GM18868 (cell line): ENCODE measurements around the gene MCAT.
A peak's percentile ranks its signal among the peaks of the same experiment; 100 is the strongest.

Source experiments
- ATAC-seq: cut with Tn5 transposase; IDR thresholded peaks from one replicate; pipeline ENCODE4 v1.9.1; 2021; ENCODE audit warnings: mild to moderate bottlenecking, moderate library complexity; ENCODE audit not compliant: unreplicated experiment

Gene MCAT, protein sequence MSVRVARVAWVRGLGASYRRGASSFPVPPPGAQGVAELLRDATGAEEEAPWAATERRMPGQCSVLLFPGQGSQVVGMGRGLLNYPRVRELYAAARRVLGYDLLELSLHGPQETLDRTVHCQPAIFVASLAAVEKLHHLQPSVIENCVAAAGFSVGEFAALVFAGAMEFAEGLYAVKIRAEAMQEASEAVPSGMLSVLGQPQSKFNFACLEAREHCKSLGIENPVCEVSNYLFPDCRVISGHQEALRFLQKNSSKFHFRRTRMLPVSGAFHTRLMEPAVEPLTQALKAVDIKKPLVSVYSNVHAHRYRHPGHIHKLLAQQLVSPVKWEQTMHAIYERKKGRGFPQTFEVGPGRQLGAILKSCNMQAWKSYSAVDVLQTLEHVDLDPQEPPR

DNA sequence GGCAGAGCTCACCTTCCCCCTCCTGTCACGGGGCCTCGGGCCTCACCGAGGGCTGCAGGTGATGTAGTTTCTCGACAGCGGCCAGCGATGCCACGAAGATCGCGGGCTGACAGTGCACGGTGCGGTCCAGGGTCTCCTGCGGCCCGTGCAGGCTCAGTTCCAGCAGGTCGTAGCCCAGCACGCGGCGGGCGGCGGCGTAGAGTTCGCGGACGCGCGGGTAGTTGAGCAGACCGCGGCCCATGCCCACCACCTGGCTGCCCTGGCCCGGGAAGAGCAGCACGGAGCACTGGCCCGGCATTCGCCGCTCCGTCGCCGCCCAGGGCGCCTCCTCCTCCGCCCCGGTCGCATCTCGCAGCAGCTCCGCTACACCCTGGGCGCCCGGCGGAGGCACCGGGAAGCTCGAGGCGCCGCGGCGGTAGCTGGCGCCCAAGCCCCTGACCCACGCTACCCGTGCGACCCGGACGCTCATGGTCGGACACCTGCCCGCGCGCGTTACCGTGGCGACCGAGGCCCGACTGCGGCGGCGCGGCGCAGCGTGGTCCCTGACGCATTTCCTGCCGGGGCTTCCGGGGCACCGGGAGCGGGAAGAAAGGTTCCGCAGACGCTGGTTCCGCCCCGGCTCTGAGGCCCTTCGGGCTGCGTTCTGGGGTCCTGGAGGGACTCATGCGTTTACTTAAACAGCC is at the start of gene MCAT:
Gene MCAT, minus strand, starts transcription at position 519 of the 683 bp plus-strand sequence. Its CDS starts 50 bp downstream, at position 469.
- peak; percentile 78 for ATAC-seq

DNA sequence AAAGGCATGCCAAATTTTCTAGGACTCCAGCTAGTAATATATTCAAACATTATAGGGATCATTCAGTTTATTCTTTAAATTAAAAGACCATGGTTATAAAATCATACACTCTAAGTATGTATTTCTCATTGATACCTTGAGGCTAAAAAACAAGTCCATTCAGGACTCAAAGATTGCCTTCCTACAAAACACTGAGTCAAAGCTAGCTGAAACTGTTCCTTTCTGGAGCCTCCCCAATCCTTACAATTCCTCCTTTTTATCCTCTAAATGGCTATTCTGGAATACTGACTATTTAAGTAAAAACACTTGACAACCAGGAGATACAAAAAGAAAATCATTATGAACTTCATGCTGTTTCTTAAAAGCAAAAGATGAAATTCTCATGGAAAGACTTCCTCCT is 48.6 kb upstream of the MCAT start:
- ATAC-seq, result no peak

DNA sequence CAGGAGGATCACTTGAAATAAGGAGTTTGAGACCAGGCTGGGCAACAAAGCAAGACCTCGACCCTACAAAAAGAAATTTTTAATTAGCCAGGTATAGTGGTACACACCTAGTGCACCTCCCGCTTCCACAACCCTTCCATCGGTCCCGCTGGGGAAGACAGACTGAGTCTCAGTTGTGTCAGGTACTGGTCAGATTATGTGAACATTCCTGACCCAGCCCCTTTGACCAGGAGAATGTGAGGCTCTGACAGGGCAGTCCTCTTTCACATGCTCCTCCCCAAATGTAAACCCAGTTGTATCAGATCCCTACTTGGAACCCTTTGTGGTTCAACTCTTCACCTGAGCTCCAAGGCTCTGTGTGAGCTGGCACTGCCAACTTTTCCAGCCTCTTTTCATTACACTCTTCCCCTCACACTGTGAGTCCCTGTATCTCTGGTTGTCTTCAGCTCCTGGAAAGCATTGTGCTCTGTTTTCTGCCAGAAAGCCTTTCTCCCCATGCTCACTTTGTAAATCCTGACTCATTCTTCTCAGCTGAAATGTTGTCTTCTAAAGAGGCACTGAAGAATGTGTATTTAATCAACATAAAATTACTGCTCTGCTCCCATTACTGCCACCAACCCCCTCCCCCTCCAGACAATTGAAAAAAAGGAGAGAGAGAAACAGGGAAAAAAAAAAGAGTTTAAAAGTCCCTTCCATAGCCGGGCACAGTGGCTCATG is 45.8 kb upstream of the MCAT start:
- ATAC-seq, result no peak

DNA sequence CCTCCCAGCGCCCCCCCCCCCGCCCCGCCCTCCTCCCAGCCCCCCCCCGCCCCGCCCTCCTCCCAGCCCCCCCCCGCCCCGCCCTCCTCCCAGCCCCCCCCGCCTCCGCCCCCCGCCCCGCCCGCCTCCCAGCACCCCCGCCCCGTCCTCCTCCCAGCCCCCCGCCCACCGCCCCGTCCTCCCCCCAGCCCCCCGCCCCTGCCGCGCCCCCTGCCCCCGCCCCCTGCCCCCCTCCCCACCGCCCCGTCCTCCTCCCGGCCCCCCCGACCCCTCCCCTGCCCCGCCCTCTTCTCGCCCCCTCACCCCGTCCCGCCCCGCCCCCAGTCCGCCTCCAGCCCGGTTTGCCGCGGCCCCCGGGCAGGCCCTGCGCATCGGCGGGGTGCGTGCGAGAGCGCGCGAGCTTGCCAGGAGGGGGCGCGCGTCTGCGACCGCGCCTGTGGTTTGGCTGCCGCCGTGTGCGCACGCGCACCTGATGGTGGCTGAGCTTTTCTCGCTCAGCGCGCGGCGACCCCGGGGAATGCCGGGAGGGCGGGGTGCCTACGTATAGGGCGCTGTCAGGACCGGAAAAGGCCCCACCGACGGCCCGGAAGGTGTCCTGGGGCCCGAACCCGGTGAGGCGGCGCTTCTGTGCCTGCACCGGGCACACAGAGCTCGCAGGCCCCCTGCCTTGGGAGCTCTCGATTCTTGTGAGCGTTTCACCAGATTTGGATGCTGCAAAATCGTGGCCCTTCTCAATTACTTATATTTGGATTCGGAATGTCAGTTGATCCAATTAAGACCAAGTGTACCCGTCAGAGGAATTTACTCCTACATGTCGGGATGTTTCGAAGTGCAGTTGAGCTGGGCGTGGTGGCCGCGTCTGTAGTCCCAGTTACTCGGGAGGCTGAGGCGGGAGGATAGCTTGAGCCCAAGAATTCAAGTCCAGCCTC is 44.2 kb upstream of the MCAT start:
- peak; percentile 84 for ATAC-seq

DNA sequence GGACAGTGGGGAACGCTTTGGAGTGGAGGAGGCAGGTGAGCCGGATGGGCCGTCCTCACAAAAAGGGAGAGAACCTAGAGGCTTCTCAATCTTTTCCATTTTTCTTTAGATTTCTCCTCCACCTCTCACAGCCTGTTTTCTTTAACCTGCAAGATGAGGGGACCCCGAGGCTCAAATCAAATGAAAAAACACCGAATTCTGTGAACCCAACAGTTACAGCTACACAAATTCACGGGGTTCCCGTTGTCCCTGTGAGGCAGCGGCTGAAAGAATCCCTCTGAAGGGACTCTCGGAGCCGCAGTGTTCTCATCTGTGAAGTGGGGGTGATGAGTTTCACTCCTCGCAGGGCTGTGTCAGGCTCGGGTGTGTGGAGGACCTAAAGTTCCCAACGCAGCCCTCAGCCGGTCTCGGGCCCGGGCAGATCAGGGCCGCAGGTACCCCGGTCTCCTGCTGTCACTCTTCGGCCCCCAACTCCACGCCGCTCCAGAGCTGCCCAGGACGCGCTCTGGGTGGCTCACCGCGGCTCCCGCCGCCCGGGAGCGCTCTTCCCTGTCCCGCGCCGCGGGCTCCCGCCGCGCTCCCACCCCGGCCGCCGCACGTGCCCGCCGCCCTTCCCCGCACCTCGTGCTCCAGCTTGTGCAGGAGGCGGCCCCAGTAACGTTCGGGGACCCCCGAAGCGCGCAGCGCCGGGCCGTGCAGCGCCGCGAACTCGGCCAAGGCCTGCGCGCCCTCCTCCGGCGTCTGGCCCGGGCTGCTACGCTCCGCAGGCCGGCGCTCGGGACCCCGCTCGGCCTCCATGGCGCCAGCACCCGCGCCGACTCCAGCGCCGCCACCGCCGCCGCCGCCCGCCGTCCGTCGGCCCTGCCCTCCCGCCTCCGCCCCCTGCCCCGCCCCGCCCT is 43.3 kb upstream of the MCAT start, which contains the start of gene TTLL12:
Gene TTLL12, minus strand, starts transcription at position 863 of the 899 bp plus-strand sequence. Its CDS starts 65 bp downstream, at position 798.
- peak; percentile 51 for ATAC-seq

DNA sequence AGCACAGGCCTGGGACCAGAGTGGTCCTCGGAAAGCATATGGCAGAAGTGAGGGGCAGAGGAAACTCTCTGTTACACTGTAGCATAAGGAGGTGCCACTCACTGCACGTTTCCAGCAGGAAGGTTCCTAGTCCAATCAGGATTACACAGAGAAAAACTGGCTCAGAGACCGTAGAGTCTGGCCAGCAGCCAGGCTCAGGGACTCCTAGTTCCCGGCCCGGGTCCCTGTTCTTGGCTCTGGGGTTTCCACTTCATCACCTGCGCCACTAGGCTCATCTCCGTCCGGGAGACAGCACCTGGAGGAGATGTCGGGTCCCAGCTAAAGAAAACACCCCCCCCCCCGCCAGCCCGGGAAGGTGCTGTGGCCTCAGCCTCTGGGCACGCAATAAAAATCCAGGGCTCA is 42.7 kb upstream of the MCAT start:
- ATAC-seq, result no peak

DNA sequence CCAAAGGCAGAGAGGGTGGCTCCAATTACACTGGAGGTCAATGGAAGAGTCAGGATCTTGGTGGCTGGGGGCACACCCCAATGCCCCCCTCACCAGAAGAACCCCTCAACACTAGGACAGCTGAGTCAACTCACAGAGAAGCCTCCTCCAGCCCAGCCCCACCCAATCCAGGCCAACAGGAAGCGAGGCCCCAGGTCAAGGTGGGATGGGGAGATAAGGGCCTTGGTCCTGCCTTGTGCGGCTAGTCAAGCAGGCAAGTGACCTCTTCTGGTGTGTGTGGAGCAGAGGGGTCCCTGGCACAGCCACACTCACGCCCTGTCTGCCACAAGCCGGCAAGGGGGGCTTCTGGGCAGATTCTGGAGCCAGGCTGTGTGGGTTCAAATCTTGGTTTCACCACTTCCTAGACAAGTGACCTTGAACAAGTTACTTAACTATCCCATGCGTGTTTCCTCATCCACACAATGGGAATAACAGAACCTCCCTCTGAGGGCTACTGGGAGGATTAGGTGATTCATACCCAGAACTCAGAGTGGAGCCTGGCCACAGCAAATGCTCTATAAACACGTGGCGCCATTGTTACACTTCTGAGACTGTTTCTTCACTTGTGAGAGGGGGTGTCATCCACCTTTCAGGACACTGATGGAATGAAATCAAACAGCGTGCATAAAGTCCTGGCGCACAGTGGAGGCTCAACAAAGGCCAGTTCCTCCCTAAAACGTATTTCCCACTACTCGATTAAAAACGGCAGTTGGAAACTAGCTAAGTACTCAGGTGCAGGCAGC is 40.5 kb upstream of the MCAT start:
- ATAC-seq, result no peak

DNA sequence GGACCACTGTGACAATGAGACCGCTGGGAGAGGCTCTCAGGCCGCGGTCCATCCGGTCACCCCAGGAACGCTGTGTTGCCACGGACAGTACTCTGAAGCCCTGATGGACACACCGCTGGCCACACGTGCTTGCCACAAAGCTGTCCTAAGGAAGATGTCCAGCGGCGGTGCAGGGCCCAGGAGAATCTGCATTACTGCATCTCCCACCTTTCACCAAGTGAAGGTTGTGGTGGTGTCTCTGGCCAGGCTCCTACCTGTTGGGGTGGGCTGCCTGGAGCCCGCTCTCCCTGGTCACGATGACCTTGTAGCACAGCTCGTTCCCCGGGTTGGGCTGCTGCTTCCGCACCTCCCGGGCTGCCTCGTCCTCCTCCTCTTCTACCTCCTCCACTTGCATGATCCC is 39.5 kb upstream of the MCAT start:
- ATAC-seq, result no peak

DNA sequence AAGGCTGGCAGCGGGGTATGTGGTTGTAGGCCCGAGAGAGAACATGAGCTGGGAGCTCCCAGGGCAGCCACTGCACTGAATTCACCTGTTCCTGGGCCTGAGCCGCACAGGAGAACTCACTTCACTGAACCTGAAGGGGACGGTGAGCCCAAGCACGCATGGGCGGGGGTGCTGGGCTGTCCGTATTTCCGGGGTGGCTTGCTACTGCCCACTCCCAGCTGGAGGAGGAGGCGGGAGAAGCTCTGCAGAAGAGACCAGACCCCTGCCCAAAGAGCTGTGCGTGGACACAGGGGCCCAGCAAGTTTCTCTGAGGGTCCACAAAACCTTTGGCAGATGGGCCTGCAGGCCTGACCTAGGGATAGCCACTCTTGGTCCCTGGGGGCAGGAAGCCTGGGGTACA is 38.9 kb upstream of the MCAT start:
- ATAC-seq, result no peak

DNA sequence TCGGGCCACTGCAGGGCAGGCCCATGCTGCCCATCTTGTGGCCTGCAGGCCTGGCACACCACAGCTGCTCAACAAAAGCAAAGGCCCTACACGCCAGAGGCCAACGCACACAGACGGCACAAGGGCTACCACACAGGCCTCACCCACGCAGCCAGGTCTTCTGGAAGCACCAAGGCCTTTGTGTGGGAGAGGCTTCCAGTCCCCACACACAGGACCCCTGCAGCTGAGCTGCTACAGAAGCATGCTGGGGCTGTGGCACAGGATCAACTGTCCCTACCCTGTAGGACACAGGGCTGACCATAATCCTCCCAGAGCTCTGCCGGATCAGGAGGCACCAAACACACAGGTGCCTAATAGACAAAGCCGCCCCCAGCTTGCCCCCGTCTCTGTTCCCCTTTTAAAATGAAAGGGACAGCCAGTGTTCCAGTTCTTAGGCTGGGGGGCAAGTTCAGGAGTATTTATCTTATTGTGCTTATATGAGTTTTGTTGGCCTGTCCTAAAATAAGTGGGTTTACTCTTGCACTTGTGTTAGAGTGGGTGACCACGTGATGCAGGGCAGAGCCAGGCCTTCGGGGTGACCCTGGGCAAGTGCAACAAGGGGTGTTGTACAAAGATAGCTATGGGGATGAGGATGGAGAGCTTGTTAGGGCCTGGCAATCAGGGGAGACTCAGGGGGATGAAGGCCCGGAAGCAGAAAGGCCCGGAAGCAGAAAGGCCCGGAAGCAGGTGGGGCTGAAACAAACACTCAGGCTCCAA is 38.3 kb upstream of the MCAT start:
- no peak for ATAC-seq

DNA sequence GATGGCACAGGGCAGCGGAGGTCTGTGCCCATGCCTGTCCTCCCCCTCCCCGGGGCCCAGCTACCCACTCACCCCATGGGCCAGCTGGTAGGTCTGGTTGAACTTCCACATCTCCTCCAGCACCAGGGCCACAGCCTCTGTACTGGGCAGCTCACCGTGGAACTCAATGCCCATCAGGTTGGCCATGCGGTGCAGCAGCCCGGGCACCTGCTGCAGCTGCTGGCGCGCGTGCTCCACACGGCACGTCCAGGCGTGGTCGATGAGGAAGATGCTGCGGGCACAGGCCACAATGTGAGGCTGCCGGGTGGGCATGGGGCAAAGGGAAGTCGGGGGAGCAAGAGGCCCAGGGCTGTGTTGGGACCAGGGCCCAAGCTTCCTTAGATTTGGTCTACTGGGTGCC is 37.5 kb upstream of the MCAT start:
- no peak for ATAC-seq

DNA sequence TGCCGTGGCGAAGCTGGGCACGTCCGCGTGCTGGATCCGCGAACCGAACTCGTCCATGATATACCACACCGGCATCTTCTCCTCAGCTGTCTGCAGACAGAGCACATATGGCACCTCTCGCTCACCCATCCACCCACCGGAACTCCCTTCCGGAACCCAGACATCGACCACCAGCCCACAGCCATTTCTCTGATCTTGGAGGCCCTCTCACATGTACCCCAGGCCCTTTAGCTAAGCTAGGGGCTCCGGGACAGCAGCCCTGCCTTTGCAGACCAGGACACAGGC is 36.7 kb upstream of the MCAT start:
- no peak for ATAC-seq

DNA sequence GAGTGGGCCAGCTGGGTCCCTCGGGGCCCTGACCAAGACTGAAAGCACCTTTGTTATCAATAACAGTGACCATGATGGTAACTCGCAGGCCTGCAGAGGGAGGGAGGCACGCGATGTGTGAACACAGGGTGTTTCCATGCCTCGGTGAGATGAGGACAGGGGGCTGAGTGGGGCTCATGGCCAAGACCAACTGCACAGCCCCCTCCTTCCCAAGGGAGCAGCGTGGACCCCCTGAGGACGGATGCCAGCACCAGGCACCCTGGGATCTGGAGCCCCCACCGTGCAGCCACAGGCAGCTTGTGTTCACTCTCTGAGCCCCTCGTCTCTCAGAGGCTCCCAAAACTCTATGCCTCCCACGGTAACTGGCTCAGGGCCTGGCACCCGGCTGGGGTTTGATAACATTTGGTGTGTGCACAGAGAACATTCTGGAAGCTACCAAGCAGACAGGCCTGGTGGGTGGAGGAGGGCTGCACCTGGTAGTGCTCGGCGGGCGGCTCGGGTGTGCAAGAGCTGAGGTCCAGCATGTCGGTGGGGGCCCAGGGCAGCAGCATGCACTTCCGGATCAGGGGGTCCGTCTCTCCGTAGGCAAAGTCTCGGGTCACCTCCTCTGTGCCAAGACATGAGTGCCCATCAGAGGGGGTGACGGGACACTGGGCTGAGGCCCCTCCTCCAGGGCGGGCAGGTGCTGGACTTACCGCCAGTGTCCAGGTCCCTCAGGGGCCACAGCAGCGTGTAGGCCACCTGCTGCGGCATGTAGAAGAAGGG is 36.1 kb upstream of the MCAT start:
- no peak for ATAC-seq

DNA sequence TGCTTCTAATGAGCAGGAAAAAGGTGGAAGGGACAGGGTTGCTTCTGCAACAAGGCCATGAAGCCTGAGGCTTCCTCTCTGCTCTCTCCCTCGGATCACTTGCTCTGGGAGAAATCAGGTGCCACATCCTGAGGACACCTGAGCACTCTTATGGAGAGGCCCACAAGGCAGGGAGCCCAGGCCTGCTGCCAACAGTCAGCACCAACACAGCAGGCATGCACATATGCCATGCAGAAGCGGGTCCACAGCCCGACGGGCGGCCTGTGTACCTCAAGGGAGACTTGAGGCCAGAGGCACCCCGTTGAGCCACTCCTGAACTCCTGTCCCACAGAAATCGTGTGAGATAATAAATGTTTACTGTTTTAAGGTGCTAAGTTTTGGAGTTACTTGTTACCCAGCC is 34.3 kb upstream of the MCAT start:
- no peak for ATAC-seq

DNA sequence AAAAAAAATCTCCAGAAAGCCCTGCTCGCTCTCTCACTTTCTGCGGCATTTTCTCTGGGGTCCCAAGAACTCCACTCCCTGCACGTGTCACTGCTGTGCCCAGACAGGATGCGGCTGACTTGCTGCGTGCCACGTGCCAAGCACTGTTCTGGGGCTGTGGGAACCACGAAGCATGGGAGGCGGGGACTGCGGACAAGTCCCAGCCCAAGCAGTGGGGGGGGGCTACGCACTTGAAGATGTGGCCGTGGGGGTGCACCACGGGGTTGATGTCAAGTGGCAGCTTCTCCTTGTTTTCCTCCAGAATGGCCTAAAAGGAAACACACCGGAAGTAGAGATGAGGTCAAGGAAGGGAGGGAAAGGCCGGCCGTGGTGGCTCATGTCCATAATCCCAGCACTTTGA is 32.9 kb upstream of the MCAT start:
- no peak for ATAC-seq

DNA sequence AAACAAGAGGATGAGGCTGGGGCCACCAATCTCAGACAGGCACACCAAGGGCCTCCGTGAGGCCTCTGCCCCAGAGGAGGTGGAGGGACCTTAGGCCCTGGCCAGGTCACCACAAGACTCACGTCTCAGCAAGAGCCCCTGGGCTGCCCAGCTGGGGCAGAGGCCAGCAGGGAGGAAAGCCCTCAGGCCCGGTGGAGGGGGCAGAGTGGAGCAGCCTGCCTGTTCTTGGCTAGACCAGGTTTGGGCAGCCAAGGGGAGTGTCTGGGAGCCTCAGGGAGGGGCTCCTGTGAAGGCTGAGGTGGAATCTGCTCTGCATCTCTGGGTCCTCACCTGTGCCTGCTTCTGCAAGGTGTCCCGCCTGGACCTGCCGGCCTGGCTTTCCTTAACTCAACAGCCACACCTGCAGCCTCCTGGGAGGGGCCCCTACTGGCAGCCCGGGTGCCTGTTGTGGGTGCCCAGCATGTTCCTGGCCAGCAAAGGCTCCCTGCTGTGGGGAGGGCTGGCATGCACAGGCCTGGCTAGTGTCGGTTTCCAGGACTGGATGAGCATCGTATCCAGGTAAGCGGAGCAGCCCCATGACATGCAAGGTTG is 31.8 kb upstream of the MCAT start:
- no peak for ATAC-seq
